ENCODE measurements around the gene CDK14.

DNA sequence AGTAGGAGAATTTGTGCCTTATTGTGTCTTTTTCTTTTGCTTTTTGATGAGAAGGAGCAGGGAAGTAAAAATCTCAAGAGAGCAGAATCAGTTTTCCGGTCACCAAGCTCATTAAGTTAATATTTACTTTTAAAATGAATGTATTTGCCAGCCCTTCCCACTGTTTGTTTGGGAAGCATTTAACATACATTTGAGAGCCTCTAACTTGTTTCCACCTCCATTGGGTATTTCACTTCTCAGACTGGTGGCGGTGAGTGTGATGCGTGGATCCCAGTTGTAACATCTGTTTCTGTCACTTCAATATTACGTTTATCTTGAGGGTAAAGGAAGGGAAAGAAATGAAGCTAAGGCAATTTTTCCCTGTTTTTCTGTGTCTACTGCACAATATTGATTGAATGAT, 22.8 kb downstream of the CDK14 start:
- no peak for TF ChIP-seq RAD21 (IDR thresholded peaks at IDR 0.05; ENCODE audit: low read depth)
- TF ChIP-seq YY1 (IDR thresholded peaks at IDR 0.05; ENCODE audit: low read depth): no peak
- TF ChIP-seq, protein P1, sequence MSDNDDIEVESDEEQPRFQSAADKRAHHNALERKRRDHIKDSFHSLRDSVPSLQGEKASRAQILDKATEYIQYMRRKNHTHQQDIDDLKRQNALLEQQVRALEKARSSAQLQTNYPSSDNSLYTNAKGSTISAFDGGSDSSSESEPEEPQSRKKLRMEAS (IDR thresholded peaks at IDR 0.05): no peak
- no peak for TF ChIP-seq EGR1 (IDR thresholded peaks at IDR 0.05)
- no peak for TF ChIP-seq EP300 (IDR thresholded peaks at IDR 0.05; ENCODE audit: borderline replicate concordance)
- no peak for TF ChIP-seq TEAD4 (IDR thresholded peaks at IDR 0.05)
- TF ChIP-seq, protein P2, sequence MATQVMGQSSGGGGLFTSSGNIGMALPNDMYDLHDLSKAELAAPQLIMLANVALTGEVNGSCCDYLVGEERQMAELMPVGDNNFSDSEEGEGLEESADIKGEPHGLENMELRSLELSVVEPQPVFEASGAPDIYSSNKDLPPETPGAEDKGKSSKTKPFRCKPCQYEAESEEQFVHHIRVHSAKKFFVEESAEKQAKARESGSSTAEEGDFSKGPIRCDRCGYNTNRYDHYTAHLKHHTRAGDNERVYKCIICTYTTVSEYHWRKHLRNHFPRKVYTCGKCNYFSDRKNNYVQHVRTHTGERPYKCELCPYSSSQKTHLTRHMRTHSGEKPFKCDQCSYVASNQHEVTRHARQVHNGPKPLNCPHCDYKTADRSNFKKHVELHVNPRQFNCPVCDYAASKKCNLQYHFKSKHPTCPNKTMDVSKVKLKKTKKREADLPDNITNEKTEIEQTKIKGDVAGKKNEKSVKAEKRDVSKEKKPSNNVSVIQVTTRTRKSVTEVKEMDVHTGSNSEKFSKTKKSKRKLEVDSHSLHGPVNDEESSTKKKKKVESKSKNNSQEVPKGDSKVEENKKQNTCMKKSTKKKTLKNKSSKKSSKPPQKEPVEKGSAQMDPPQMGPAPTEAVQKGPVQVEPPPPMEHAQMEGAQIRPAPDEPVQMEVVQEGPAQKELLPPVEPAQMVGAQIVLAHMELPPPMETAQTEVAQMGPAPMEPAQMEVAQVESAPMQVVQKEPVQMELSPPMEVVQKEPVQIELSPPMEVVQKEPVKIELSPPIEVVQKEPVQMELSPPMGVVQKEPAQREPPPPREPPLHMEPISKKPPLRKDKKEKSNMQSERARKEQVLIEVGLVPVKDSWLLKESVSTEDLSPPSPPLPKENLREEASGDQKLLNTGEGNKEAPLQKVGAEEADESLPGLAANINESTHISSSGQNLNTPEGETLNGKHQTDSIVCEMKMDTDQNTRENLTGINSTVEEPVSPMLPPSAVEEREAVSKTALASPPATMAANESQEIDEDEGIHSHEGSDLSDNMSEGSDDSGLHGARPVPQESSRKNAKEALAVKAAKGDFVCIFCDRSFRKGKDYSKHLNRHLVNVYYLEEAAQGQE (IDR thresholded peaks at IDR 0.05; ENCODE audit: low read depth): no peak
- TF ChIP-seq TAF1 (IDR thresholded peaks at IDR 0.05; ENCODE audit: low read depth): no peak
- no peak for TF ChIP-seq TCF12 (IDR thresholded peaks at IDR 0.05; ENCODE audit: low read depth)
- no peak for TF ChIP-seq CEBPB (IDR thresholded peaks at IDR 0.05)
- TF ChIP-seq, protein P3, sequence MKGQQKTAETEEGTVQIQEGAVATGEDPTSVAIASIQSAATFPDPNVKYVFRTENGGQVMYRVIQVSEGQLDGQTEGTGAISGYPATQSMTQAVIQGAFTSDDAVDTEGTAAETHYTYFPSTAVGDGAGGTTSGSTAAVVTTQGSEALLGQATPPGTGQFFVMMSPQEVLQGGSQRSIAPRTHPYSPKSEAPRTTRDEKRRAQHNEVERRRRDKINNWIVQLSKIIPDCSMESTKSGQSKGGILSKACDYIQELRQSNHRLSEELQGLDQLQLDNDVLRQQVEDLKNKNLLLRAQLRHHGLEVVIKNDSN (IDR thresholded peaks at IDR 0.05): no peak
- TF ChIP-seq NFIC (IDR thresholded peaks at IDR 0.05): no peak
- TF ChIP-seq FOXM1 (IDR thresholded peaks at IDR 0.05; ENCODE audit: borderline replicate concordance, low read depth): no peak
- no peak for TF ChIP-seq CREB1 (IDR thresholded peaks at IDR 0.05; ENCODE audit: low read depth)
